Colonic mucosa (tissue), 4 donors: Measurements from ENCODE around the gene DMKN. TPM values are rescaled to one million over a fixed set of nuclear protein-coding genes. Genes with fewer than 3 reads are reported as not detected.

Experiments used
- DNase-seq: peaks from one replicate; pipeline ENCODE4 v3.0.0-alpha.2; 2020
- H3K27ac ChIP-seq: fragments of 200-600 bp; one replicate; pipeline ENCODE4 v1.8.0; 2021
- H3K27me3 ChIP-seq: fragments of 200-600 bp; one replicate; pipeline ENCODE4 v1.8.0; 2021
- H3K36me3 ChIP-seq: fragments of 200-600 bp; one replicate; pipeline ENCODE4 v1.8.0; 2021
- H3K4me1 ChIP-seq: fragments of 200-600 bp; one replicate; pipeline ENCODE4 v1.8.0; 2021; ENCODE audit warnings: mild to moderate bottlenecking
- H3K4me3 ChIP-seq: fragments of 200-600 bp; one replicate; pipeline ENCODE4 v1.8.0; 2021
- H3K9ac ChIP-seq, 2 donors: one replicate each; pipeline ENCODE4 v1.7.0; 2013; ENCODE audit warnings: control low read depth in 2 of 2, low read depth in 2 of 2, low read length in 2 of 2
- H3K9me3 ChIP-seq: fragments of 200-600 bp; one replicate; pipeline ENCODE4 v1.8.0; 2021
- intact Hi-C: fragments of 100-400 bp; cut with DNase I; formaldehyde crosslinking; loops from one replicate; pipeline ENCODE4 v1.14.1; 2022
- total RNA-seq, 2 donors: library from RNA; stranded (reverse); fragmentation: NEBNext Ultra II Directional in 1 of 2; extraction: Animal tissue kit (Norgen Biotek cat#: 25700) in 1 of 2; gene quantifications; one replicate each; pipeline ENCODE4 v1.2.1, GENCODE V29; 2021
- TF ChIP-seq, protein P1 (sequence below): fragments of 200-600 bp; IDR thresholded peaks from one replicate; pipeline ENCODE4 v1.8.0; 2022; ENCODE audit warnings: antibody characterized with exemption, mild to moderate bottlenecking
- donor health status: healthy.
- donor health status: DM: no; HTN: no; CAD: no.
- donor health status: DM: no; HTN: no; CAD: no.

Gene DMKN
- total RNA-seq, 2 donors from 2014 or later, result 12.8 to 14.6 TPM

DNA sequence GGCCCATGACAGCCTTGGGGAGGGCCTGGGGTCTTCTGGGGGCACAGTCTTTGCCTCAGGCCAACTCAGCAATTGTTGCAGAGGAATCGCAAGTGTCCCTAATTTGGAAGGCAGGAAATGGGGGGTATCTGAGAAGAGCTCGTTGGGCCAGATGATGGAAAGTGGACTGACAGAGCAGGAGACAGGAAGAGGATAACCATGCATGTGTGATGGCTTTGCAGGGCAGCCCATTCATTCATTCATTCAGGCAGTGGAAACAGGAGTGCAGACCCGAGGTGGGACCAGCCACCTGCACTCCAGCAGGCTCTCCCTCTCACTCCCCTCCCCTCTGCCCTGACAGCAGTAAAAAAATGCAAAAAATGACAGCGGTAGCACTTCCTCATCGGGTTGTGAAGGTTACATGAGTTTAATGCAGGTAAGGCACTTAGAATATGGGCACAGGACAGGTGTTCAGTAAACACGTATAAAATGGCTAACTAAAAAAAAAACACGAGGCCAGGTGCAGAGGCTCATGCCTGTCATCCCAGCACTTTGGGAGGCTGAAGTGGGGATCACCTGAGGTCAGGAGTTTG lies 27.0 kb upstream of the DMKN start:
- Histone ChIP-seq H3K9ac (no peak overlapping the region), H3K9me3 (no peaks in the 10 kb centered on the region), H3K4me3 (no peak overlapping the region), H3K27me3 (no peaks in the 10 kb centered on the region), H3K36me3 (no peaks in the 10 kb centered on the region), H3K4me1 (no peaks in the 10 kb centered on the region), H3K27ac (no peak overlapping the region)
- DNase-seq, result no peak
- TF ChIP-seq, protein P1, sequence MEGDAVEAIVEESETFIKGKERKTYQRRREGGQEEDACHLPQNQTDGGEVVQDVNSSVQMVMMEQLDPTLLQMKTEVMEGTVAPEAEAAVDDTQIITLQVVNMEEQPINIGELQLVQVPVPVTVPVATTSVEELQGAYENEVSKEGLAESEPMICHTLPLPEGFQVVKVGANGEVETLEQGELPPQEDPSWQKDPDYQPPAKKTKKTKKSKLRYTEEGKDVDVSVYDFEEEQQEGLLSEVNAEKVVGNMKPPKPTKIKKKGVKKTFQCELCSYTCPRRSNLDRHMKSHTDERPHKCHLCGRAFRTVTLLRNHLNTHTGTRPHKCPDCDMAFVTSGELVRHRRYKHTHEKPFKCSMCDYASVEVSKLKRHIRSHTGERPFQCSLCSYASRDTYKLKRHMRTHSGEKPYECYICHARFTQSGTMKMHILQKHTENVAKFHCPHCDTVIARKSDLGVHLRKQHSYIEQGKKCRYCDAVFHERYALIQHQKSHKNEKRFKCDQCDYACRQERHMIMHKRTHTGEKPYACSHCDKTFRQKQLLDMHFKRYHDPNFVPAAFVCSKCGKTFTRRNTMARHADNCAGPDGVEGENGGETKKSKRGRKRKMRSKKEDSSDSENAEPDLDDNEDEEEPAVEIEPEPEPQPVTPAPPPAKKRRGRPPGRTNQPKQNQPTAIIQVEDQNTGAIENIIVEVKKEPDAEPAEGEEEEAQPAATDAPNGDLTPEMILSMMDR, result no peak
- intact Hi-C loops, result no loop called here

DNA sequence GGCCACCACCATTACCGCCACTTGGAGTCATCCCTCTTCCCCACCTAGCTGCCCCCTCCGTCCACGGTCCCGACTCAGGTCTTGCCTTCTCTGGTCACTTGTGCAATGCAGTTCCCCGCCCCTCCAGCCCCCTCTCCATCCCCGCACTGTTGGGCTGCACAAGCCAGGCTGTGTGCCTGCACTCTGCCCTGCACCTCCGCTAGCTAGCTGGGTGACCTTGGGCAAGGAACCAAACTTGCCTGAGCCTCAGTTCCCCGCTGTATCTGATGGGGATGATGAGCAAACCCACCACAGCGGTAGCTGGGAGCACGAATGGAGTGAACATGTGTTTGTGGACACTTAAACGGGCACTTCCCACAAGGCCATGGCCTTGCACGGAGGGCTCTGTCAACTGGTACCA lies 26.4 kb upstream of the DMKN start:
- Histone ChIP-seq H3K9ac (no peak overlapping the region), H3K27ac (no peak overlapping the region), H3K36me3 (no peaks in the 10 kb centered on the region), H3K4me1 (no peaks in the 10 kb centered on the region), H3K9me3 (no peaks in the 10 kb centered on the region), H3K27me3 (no peaks in the 10 kb centered on the region), H3K4me3 (no peak overlapping the region)
- TF ChIP-seq, protein P1, result no peak
- DNase-seq, result no peak
- intact Hi-C loops, result no loop called here

DNA sequence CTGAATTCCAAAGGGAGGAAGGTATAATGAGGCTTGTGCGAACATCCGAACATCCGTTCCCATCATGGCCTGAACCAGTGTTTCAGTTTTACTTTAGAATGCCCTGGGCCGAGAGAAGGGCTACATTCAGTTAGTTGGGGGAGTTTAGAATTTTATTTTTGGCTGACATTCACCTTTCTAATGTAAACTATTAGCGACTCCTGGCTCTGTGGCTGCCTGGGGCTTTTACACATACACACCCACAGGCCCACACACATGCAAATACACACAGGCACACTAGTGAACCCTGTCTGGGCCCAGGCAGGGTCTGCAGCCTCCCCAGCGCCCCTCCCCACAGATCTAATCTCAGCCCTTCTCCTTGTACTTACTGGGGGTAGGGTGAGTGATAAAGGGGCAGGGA lies 25.9 kb upstream of the DMKN start:
- Histone ChIP-seq H3K9me3 (no peaks in the 10 kb centered on the region), H3K27ac (no peak overlapping the region), H3K4me3 (no peak overlapping the region), H3K9ac (no peak overlapping the region), H3K4me1 (no peaks in the 10 kb centered on the region), H3K36me3 (no peaks in the 10 kb centered on the region), H3K27me3 (no peaks in the 10 kb centered on the region)
- DNase-seq, result no peak
- TF ChIP-seq, protein P1, result no peak
- intact Hi-C loops, result no loop called here

DNA sequence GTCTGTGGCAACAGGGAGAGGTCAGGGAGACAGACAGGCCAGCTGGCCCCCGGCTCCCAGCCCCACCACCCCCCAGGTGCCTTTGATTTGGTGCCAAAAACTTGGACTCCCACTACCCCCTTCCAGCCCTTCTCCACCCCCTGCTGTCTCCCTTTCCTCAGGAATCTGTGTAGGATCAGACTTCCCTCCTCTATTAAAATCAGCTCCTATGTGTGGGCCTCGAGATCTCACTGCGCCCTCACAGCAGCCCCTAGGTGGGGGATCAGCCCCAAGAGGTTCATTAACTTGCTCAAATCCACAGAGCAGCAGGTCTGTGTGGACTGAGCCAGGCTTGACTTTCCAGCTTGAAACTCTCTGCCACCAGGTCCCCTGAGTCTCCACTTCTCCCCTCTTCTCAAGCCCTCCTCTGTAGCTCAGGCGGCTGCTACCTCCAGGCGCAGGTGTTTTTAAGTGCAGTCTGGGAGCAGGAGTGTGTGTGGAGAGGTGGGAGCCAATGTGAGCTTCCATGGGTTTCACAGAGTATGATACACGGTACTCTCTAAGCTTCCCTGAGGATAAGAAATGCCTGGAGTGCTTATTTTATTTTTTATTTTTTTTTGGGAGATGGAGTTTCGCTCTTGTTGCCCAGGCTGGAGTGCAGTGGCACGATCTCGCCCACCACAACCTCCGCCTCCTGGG lies 21.5 kb upstream of the DMKN start:
- Histone ChIP-seq H3K27ac (no peak overlapping the region), H3K27me3 (peaks cover 4% of the 10 kb centered on the region), H3K4me1 (no peaks in the 10 kb centered on the region), H3K9me3 (no peaks in the 10 kb centered on the region), H3K4me3 (no peak overlapping the region), H3K36me3 (no peaks in the 10 kb centered on the region), H3K9ac (no peak overlapping the region)
- TF ChIP-seq, protein P1, result no peak
- intact Hi-C loops, result no loop called here
- no peak for DNase-seq

DNA sequence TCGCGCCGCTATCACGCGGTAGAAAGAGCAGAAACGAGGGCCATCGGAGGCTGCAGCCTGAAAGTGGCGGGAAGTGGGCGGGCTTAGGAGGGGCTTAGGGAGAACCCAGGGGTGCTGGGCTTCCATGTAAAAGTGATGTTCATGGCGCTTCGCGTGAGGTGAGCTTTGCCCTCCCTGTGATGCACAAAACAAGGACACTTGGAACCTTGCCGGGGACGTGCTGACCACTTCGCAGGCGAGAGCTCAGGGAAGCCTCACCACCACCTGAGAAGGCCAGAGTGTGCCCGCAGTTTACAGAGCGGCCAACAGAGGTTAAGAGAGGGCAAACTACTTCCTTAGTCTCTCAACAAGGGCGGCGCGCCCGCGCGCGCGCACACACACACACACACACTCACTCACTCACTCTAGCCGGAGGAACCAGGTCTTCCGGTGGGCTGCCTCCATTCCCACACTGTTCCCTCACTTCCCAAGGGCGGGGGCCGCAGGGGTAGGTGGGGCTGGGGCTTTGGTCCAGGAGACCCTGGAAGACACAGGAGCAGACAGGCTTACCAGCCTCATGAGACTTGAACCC lies 20.5 kb upstream of the DMKN start:
- no peaks in the 10 kb centered on the region for H3K9me3 ChIP-seq
- H3K27ac ChIP-seq, result no peak overlapping the region
- no peak overlapping the region for H3K9ac ChIP-seq
- H3K36me3 ChIP-seq, result no peaks in the 10 kb centered on the region
- DNase-seq, result no peak
- intact Hi-C loops, result no loop called here
- TF ChIP-seq, protein P1, result no peak
- H3K27me3 ChIP-seq, result peaks cover 4% of the 10 kb centered on the region
- no peaks in the 10 kb centered on the region for H3K4me1 ChIP-seq
- no peak overlapping the region for H3K4me3 ChIP-seq
